ENCODE data around the gene SLC3A2. TPM values are rescaled to one million over a fixed set of nuclear protein-coding genes. Genes with fewer than 3 reads are reported as not detected.
"Not testable (repeated sequence)": the region's sequence is repeated elsewhere in the genome, so short reads cannot be mapped to it uniquely, and the experiment has no call there.

SLC3A2 gene
- total RNA-seq, 1 experiment from 2014 or later, result 334 TPM

DNA sequence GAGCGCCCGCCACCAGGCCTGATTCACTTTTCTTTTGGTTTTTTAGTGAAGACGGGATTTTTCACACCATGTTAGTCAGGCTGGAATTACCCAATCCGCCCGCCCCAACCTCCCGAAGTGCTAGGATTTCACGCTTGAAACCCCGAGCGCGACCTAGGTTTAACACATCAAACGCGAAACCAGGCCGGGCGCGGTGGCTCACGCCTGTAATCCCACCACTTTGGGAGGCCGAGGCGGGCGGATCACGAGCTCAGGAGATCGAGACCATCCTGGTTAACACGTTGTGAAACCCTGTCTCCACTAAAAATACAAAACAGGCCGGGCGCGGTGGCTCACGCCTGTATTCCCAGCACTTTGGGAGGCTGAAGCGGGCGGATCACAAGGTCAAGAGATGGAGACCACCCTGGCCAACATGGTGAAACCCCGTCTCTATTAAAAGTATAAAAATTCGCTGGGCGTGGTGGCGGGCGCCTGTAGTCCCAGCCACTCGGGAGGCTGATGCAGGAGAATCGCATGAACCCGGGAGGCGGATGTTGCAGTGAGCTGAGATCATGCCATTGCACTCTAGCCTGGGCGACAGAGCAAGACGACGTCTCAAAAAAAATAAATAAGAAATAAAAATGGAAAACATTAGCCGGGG, 39.9 kb upstream of the SLC3A2 start:
- H3K4me3 Mint-ChIP-seq; H3K9me3 Mint-ChIP-seq; H3K27me3 Mint-ChIP-seq (ENCODE audit: low read depth); H3K27ac Mint-ChIP-seq: not testable (repeated sequence)
- DNase-seq (ENCODE audit: low spot score) (peak; percentile 72), ATAC-seq (peak; percentile 0; the same call in 1 of the 2 replicates)
- TF ChIP-seq ZMAT4 (CRISPR knock-in tag; IDR thresholded peaks at IDR 0.05) (0 out of 2 replicates have a peak, but pooled peaks have one; percentile 43), NFATC4 (CRISPR knock-in tag; IDR thresholded peaks at IDR 0.05) (0 out of 2 replicates have a peak, but pooled peaks have one; percentile 27), FOXP4 (CRISPR knock-in tag; IDR thresholded peaks at IDR 0.05) (0 out of 2 replicates have a peak, but pooled peaks have one; percentile 24)
- TF ChIP-seq, protein P1, sequence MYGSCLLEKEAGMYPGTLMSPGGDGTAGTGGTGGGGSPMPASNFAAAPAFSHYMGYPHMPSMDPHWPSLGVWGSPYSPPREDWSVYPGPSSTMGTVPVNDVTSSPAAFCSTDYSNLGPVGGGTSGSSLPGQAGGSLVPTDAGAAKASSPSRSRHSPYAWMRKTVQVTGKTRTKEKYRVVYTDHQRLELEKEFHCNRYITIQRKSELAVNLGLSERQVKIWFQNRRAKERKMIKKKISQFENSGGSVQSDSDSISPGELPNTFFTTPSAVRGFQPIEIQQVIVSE (CRISPR knock-in tag; IDR thresholded peaks at IDR 0.05; ENCODE audit: borderline replicate concordance), result 0 out of 2 replicates have a peak, but pooled peaks have one; percentile 34
- ChIA-PET CTCF (interaction anchor here (0.9 to 3.4 kb wide), 9 partner anchors 9 to 133 kb away, joined by 3 to 29 read pairs (median 4); partner anchors contain the start of genes BSCL2, GNG3, STX5 and TEX54), POLR2A (interaction anchor here (0.6 to 3.4 kb wide), 31 partner anchors 9 to 1035 kb away, joined by 3 to 83 read pairs (median 5); partner anchors contain the start of genes C11orf98, CSKMT, EEF1G and HNRNPUL2)
- H3K36me3 Mint-ChIP-seq, result peaks cover 20% of the 10 kb centered on the region
- peaks cover 15% of the 10 kb centered on the region for H3K4me1 Mint-ChIP-seq

DNA sequence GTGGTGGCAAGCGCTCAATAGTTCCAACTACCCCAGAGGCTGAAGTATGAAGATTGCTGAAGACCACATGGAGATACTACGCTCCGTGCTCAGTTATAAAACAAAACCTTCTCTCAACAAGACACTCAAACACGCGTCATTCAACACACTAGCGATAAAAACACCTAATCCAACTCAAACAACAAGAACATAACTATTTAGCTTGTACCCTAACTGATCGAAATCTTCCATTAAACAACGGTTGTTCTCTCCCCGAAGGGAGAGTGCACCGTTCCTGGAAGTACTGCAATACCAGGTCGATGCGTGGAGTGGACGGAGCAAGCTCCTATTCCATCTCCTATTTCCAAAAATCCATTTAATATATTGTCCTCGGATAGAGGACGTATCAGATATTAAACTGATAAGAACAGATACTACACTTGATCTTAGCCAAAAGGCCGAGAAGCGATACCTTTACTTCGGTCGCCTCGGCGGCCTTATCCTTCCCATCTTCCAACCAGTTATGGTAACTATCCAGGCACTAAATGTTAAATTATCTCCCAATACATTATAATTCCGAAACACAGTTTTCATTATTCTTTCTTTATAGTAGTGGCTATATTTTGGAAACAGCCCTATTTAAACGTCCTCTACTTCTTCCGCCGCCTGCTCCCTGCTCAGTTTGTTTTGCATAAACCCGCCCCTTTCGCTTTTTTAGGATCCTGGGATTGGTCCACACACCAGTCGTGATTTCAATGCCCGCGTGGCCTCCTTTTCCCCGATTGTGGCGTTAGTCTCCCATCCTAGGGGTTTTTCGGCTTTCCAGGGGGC, 39.1 kb upstream of the SLC3A2 start:
- Mint-ChIP-seq H3K27me3 (ENCODE audit: low read depth) (no peaks in the 10 kb centered on the region), H3K4me1 (peaks cover 15% of the 10 kb centered on the region), H3K36me3 (peaks cover 18% of the 10 kb centered on the region), H3K27ac (no peak overlapping the region), H3K9me3 (peaks cover 4% of the 10 kb centered on the region; the same call in 1 of the 2 replicates), H3K4me3 (no peak overlapping the region)
- ATAC-seq, result peak; percentile 77
- ChIA-PET POLR2A (interaction anchor here (0.6 to 3.4 kb wide), 31 partner anchors 9 to 1035 kb away, joined by 3 to 83 read pairs (median 5); partner anchors contain the start of genes C11orf98, CSKMT, EEF1G and HNRNPUL2), CTCF (interaction anchor here (0.9 to 3.4 kb wide), 8 partner anchors 9 to 134 kb away, joined by 3 to 29 read pairs (median 4); partner anchors contain the start of genes BSCL2, GNG3, STX5 and TEX54)
- DNase-seq (ENCODE audit: low spot score), result peak; percentile 87
- peak; percentile 90 for TF ChIP-seq FOXK1 (CRISPR knock-in tag; IDR thresholded peaks at IDR 0.05)
- peak; percentile 96 for TF ChIP-seq AFF4 (CRISPR knock-in tag; IDR thresholded peaks at IDR 0.05; ENCODE audit: borderline replicate concordance)
- TF ChIP-seq NFATC4 (CRISPR knock-in tag; IDR thresholded peaks at IDR 0.05), result peak; percentile 100
- TF ChIP-seq, protein P2, sequence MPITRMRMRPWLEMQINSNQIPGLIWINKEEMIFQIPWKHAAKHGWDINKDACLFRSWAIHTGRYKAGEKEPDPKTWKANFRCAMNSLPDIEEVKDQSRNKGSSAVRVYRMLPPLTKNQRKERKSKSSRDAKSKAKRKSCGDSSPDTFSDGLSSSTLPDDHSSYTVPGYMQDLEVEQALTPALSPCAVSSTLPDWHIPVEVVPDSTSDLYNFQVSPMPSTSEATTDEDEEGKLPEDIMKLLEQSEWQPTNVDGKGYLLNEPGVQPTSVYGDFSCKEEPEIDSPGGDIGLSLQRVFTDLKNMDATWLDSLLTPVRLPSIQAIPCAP (CRISPR knock-in tag; IDR thresholded peaks at IDR 0.05), result peak; percentile 92; the same call in 1 of the 2 replicates
- TF ChIP-seq, protein P3, sequence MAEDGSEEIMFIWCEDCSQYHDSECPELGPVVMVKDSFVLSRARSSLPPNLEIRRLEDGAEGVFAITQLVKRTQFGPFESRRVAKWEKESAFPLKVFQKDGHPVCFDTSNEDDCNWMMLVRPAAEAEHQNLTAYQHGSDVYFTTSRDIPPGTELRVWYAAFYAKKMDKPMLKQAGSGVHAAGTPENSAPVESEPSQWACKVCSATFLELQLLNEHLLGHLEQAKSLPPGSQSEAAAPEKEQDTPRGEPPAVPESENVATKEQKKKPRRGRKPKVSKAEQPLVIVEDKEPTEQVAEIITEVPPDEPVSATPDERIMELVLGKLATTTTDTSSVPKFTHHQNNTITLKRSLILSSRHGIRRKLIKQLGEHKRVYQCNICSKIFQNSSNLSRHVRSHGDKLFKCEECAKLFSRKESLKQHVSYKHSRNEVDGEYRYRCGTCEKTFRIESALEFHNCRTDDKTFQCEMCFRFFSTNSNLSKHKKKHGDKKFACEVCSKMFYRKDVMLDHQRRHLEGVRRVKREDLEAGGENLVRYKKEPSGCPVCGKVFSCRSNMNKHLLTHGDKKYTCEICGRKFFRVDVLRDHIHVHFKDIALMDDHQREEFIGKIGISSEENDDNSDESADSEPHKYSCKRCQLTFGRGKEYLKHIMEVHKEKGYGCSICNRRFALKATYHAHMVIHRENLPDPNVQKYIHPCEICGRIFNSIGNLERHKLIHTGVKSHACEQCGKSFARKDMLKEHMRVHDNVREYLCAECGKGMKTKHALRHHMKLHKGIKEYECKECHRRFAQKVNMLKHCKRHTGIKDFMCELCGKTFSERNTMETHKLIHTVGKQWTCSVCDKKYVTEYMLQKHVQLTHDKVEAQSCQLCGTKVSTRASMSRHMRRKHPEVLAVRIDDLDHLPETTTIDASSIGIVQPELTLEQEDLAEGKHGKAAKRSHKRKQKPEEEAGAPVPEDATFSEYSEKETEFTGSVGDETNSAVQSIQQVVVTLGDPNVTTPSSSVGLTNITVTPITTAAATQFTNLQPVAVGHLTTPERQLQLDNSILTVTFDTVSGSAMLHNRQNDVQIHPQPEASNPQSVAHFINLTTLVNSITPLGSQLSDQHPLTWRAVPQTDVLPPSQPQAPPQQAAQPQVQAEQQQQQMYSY (CRISPR knock-in tag; IDR thresholded peaks at IDR 0.05), result no peak; the same call in 1 of the 2 replicates
- no peak for TF ChIP-seq NR1H2 (CRISPR knock-in tag; IDR thresholded peaks at IDR 0.05)
- TF ChIP-seq, protein P4, sequence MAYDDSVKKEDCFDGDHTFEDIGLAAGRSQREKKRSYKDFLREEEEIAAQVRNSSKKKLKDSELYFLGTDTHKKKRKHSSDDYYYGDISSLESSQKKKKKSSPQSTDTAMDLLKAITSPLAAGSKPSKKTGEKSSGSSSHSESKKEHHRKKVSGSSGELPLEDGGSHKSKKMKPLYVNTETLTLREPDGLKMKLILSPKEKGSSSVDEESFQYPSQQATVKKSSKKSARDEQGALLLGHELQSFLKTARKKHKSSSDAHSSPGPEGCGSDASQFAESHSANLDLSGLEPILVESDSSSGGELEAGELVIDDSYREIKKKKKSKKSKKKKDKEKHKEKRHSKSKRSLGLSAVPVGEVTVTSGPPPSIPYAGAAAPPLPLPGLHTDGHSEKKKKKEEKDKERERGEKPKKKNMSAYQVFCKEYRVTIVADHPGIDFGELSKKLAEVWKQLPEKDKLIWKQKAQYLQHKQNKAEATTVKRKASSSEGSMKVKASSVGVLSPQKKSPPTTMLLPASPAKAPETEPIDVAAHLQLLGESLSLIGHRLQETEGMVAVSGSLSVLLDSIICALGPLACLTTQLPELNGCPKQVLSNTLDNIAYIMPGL (CRISPR knock-in tag; IDR thresholded peaks at IDR 0.05), result 0 out of 2 replicates have a peak, but pooled peaks have one; percentile 18
- peak; percentile 79 for TF ChIP-seq USF1 (CRISPR knock-in tag; IDR thresholded peaks at IDR 0.05)
- peak; percentile 97 for TF ChIP-seq TEAD1 (CRISPR knock-in tag; IDR thresholded peaks at IDR 0.05)
- peak; percentile 83 for TF ChIP-seq CREM (CRISPR knock-in tag; IDR thresholded peaks at IDR 0.05)
- TF ChIP-seq SMAD4 (CRISPR knock-in tag; IDR thresholded peaks at IDR 0.05), result peak; percentile 85
- TF ChIP-seq, protein P5, sequence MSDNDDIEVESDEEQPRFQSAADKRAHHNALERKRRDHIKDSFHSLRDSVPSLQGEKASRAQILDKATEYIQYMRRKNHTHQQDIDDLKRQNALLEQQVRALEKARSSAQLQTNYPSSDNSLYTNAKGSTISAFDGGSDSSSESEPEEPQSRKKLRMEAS (CRISPR knock-in tag; IDR thresholded peaks at IDR 0.05), result peak; percentile 47; the same call in 1 of the 2 replicates
